Gastrocnemius medialis (tissue), 4 donors: ENCODE measurements around the gene CSTA.

Experiments used
- POLR2A ChIP-seq, 2 donors: fragments of 450-650 bp; IDR thresholded peaks; one replicate each; pipeline ENCODE4 v1.6.1; 2017; ENCODE audit warnings: antibody characterized with exemption in 2 of 2, mild to moderate bottlenecking in 2 of 2, moderate library complexity in 2 of 2
- TF ChIP-seq, protein P1 (sequence below), 5 experiments: fragments of 450-650 bp in 3 of 5; fragments of 200-600 bp in 2 of 5; sonication (generic) in 2 of 5; IDR thresholded peaks in 4 of 5; conservative IDR thresholded peaks in 1 of 5; 1 replicate in 4 of 5; 2 replicates in 1 of 5; pipeline ENCODE4 v1.5.1; 2016 to 2019; ENCODE audit warnings: antibody characterized with exemption in 5 of 5, mild to moderate bottlenecking in 3 of 5, moderate library complexity in 3 of 5

DNA sequence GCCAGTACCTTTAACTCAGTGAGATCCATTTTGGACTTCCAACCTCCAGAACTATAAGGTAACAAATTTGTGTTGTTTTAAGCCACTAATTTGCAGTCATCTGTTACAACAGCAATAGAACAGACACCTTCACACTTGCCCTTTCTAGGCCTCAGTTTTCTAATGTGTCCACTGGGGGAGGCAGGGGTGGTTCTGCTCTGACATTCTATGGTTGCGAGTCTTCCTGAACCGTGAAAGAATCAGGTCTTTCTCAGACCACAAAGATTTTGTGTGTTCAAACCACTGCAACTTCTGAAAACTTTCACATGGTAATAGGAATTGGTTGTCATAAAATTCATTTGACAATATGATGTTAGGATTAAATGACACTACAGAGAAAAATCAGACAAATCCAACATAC lies 26.8 kb upstream of the CSTA start:
- no peak for TF ChIP-seq POLR2A (IDR thresholded peaks at IDR 0.05)
- TF ChIP-seq, protein P1, sequence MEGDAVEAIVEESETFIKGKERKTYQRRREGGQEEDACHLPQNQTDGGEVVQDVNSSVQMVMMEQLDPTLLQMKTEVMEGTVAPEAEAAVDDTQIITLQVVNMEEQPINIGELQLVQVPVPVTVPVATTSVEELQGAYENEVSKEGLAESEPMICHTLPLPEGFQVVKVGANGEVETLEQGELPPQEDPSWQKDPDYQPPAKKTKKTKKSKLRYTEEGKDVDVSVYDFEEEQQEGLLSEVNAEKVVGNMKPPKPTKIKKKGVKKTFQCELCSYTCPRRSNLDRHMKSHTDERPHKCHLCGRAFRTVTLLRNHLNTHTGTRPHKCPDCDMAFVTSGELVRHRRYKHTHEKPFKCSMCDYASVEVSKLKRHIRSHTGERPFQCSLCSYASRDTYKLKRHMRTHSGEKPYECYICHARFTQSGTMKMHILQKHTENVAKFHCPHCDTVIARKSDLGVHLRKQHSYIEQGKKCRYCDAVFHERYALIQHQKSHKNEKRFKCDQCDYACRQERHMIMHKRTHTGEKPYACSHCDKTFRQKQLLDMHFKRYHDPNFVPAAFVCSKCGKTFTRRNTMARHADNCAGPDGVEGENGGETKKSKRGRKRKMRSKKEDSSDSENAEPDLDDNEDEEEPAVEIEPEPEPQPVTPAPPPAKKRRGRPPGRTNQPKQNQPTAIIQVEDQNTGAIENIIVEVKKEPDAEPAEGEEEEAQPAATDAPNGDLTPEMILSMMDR (IDR thresholded peaks at IDR 0.05 in 4 of 5, conservative IDR thresholded peaks at IDR 0.05 in 1 of 5), result no peak
